ENCODE data around the gene OR10H2.
"Not testable (repeated sequence)": the region's sequence is repeated elsewhere in the genome, so short reads cannot be mapped to it uniquely, and the experiment has no call there.

The OR10H2 gene, protein sequence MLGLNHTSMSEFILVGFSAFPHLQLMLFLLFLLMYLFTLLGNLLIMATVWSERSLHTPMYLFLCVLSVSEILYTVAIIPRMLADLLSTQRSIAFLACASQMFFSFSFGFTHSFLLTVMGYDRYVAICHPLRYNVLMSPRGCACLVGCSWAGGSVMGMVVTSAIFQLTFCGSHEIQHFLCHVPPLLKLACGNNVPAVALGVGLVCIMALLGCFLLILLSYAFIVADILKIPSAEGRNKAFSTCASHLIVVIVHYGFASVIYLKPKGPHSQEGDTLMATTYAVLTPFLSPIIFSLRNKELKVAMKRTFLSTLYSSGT

DNA sequence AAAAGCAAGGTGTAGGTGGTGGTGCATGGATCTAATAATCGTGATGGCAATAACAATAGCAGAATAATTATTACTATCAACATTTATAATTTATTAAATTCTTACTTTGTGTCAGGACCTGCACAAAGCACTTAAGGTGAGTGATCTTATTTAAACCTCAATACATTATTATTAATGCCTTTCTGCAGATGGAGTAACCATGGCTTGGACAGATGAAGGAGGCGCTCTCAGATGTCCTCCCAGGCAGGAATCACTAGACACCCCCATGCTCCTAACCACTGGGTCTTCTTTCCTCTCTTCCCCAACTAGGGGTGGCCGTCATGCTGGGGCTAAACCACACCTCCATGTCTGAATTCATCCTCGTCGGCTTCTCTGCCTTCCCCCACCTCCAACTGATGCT, at the start of gene OR10H2:
Gene OR10H2 (plus strand): TSS at position 301 of the 400 bp plus-strand sequence. CDS start 20 bp downstream, at position 321.
- DNase-seq, result no peak

- no peak for DNase-seq
Observed at GRCh38 chr19:15679089-15679488, 48.7 kb upstream of the OR10H2 start.

GRCh38 chr19:15679865-15680264, 48.0 kb upstream of the OR10H2 start:
- not testable (repeated sequence) for DNase-seq

DNA sequence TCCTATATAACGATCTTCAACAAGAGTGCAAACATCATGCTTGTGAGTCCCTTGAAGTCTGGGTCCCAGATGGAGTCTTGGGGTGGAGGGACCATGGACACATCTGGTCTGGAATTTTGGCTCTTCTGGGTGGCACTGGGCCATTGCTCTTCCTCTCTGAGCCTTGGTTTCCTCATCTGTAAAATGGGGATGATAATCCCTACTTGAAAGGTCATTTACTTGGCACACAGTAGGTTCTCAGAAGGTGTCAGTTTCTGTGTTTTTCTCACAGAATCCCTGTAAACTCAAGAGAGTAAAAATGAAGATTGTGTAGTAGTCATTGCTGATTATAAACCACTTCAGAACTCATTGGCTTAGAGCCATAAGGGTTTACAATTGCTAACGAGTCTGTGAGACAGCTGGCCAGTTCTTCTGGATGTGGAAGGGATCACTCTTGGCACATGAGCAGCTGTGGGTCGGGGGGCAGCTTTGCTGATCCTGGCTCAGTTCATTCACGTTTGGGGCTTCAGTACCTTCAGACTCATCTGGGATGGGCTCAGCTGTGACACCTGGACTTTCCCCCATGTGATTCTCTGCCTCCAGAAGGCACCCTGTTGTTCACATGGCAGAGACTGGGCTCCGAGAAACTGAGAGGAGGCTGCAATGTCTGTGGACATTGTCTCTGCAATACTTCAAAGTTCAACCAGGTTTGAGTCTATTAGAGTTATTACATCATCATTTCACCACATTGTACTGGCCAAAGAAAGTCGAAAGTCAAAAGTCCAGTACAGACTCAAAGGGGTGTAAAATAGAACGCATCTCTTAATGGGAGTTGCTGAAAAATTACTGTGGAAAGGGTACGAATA, 47.1 kb upstream of the OR10H2 start:
- DNase-seq, result no peak

GRCh38 chr19:15683411-15683810, 44.4 kb upstream of the OR10H2 start:
- no peak for DNase-seq

GRCh38 chr19:15684828-15685227, 43.0 kb upstream of the OR10H2 start:
- no peak for DNase-seq

DNA sequence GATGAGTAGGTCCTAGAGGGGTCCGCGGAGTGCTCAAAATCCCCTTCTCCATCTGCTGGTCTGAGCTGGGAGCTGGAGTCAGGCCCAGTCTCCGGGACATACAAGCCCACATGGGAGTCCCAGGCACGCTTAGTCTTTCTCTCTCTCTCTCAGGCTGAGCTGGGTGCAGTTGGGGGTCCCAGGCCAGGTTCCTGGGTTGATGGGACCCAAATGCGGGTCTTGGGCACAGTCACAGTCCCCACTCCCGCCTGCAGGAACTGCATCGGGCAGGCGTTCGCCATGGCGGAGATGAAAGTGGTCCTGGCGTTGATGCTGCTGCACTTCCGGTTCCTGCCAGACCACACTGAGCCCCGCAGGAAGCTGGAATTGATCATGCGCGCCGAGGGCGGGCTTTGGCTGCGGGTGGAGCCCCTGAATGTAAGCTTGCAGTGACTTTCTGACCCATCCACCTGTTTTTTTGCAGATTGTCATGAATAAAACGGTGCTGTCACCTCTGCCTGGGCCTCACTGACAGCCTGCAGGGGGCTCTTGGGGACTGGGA, 31.1 kb upstream of the OR10H2 start:
- DNase-seq, result no peak

DNA sequence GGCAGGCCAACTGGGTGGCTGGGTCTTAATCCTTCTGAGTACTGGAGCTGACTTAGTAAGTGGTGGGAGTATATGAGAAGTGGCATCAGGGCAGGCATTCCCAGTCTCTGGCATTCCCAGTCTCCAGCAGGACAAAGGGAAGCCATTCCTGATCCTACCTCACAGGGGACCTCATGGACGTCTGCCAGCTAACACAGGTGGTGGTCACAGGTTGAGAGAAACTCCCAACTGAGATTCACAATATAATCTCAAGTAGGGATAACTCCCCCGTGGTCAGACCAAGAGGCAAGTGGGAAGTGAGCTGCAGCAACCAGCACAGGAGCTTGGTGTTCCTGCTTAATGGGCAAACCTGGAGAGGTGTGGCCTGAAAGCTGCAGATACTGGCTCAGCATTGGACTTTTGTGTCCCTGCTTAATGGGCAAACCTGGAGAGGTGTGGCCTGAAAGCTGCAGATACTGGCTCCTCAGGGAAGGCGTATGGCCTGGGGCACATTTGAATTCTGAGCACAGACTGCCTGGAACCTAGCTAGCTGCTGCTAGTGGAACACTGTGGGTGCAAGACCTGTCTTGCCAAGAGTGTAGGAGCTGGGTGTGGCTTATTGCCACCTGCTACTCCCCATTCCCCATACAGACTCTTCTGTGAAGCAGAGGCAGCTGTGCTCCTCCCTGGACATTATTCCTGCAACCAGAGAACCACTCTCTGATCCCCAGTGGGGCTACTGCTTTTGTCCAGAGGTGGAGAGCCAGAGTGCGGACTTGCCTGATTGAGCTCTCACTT, 25.9 kb upstream of the OR10H2 start:
- DNase-seq, result no peak

GRCh38 chr19:15702534-15702930, 25.3 kb upstream of the OR10H2 start:
- DNase-seq, result peak; percentile 43

- DNase-seq, result no peak
Observed at GRCh38 chr19:15714638-15715037, 13.2 kb upstream of the OR10H2 start.

- DNase-seq, result no peak
Observed at GRCh38 chr19:15715642-15716041, 12.2 kb upstream of the OR10H2 start.

GRCh38 chr19:15717809-15718208, 10.0 kb upstream of the OR10H2 start:
- DNase-seq, result no peak

- DNase-seq, result no peak
Observed at GRCh38 chr19:15721268-15721667, 6.6 kb upstream of the OR10H2 start.

DNA sequence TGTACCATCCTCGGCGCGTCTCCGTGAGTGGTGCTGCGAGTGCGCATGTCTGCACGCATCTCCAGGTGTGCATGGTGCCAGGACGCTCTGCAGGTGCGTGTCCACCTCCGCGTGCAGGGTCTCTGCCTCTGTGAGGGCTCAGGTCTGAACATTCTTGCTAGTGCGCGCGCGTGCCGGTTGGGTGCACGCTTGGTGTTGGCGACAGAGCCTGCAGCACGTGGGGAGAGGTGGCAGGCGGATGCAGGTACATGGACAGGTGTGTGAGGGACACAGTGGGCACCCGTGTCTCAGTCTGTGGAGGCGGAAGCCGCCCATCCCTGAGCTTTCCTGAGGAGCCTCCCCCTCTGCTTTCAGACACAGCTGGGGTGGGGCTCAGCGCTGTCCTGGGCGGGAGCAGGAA, 4.9 kb upstream of the OR10H2 start:
- no peak for DNase-seq

GRCh38 chr19:15730538-15730937, 2.7 kb downstream of the OR10H2 start:
- DNase-seq, result no peak

DNA sequence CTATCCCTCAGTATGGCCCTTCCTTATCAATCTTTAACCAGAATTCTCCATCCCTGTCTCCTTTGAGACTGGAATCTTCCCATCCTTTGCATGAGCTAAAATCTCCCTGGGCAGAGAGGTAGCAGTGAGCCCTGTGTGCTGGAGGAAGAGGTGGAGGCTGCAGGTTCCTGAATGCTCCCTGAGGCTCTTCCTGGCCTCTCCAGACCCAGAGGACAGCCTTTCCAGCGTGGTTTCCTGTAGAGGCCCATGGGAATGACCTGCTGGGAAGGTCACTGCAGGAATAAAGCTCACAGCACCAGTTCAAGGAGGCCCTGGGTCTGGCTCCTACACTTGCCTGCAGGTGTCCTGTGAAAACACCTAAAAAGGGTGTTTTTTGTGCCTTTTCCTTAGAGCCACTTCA, 4.6 kb downstream of the OR10H2 start:
- no peak for DNase-seq

DNA sequence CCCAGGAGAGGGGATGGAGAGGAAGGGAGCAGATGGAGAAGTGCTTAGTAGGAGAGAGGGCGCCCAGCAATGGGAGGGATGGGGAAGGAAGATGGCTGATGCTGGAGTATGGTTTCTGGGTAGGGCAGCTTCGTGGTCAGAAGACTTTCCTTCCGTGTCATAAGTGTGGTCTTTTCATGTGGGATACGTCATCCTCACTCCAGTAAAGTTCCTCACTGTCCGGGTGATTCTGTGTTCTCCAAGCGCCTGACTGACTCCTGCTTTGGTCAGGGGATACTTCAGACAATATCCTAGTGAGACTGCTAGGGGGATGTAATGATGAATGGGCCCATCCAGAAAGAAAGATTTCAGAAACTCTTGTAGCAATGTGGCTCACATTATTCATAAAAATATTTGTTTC, 6.1 kb downstream of the OR10H2 start:
- DNase-seq, result no peak

- DNase-seq, result no peak
Observed at GRCh38 chr19:15737722-15738121, 9.9 kb downstream of the OR10H2 start, which contains the start of gene OR10H3. Gene OR10H3, plus strand, starts transcription at chr19:15737985. Its CDS starts 3,408 bp downstream, at chr19:15741393.

DNA sequence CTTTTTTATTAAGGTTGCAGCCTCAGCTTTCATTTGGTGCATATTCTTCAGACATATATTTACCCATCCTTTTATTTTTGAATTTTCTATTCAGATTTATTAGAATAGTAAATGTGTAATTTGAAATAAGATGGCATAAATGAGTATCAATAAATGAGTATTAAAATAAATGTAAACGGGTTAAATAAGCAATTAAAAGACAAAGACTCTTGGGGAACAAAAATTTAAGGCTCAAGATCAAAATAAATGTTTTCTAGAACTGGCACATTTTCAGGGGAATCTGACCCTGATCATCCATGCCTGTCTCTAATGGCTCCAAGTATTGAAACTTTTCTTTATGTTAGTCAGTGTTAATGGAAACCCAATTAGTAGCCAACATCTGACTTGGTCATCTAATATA, 13.0 kb downstream of the OR10H2 start:
- DNase-seq, result no peak

DNA sequence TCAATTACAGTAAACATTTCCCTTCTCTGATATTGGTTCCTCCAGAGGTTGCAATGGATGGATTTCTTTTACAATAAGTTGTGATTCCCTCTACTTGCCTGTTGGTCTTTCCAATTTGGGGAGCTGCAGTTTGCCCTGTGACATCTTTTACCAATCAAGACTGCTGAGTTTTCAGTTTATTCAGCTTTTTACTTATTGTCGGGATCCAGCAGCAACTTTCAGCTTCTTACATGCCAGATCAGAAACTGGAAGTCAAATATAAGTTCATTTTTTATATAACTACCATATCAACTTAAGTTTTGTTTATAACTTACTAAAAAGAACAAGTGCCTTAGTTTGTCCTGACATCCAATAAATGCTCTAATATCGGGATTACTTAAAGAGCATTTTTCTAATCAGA, 20.4 kb downstream of the OR10H2 start:
- DNase-seq, result no peak

GRCh38 chr19:15758379-15758778, 30.6 kb downstream of the OR10H2 start:
- no peak for DNase-seq

- no peak for DNase-seq
Observed at GRCh38 chr19:15759962-15760565, 32.2 kb downstream of the OR10H2 start.

GRCh38 chr19:15769586-15769985, 41.8 kb downstream of the OR10H2 start:
- DNase-seq, result no peak

Data from NCI-H1105 treated with DMSO at 0.1 percent for 48 hours (cell line).